Neuronal stem cell (in vitro differentiated cells): Measurements from ENCODE around the gene RAB6A.
"Not testable (repeated sequence)": the region's sequence is repeated elsewhere in the genome, so short reads cannot be mapped to it uniquely, and the experiment has no call there.

Source experiments
- DNase-seq: peaks from one replicate; pipeline ENCODE4 v3.0.0-alpha.2; 2013; ENCODE audit warnings: low spot score
- H2AFZ ChIP-seq: one replicate; pipeline ENCODE4 v1.6.1; 2013; ENCODE audit warnings: mild to moderate bottlenecking, low read length, inconsistent platforms
- H2AK5ac ChIP-seq: 2 replicates; pipeline ENCODE4 v1.6.1; 2013; ENCODE audit warnings: low read depth, mild to moderate bottlenecking, inconsistent platforms, low read length, moderate library complexity, mixed read lengths
- H2BK120ac ChIP-seq: 2 replicates; pipeline ENCODE4 v1.6.1; 2013; ENCODE audit warnings: low read depth, mild to moderate bottlenecking, inconsistent platforms, low read length, moderate library complexity, mixed read lengths
- H2BK12ac ChIP-seq: one replicate; pipeline ENCODE4 v1.6.1; 2013; ENCODE audit warnings: low read length, inconsistent platforms
- H2BK15ac ChIP-seq: 2 replicates; pipeline ENCODE4 v1.6.1; 2013; ENCODE audit warnings: mild to moderate bottlenecking, low read length, inconsistent platforms, mixed read lengths
- H2BK5ac ChIP-seq: one replicate; pipeline ENCODE4 v1.6.1; 2013; ENCODE audit warnings: inconsistent platforms, mild to moderate bottlenecking, low read length, moderate library complexity
- H3K14ac ChIP-seq: one replicate; pipeline ENCODE4 v1.6.1; 2013; ENCODE audit warnings: low read length, inconsistent platforms
- H3K18ac ChIP-seq: 2 replicates; pipeline ENCODE4 v1.6.1; 2013; ENCODE audit warnings: low read length, inconsistent platforms
- H3K23ac ChIP-seq: 2 replicates; pipeline ENCODE4 v1.6.1; 2013; ENCODE audit warnings: low read depth, mild to moderate bottlenecking, mixed read lengths, low read length, inconsistent platforms; ENCODE audit not compliant: poor library complexity
- H3K27ac ChIP-seq: replicated peaks from 3 replicates; pipeline ENCODE4 v1.5.1; 2013; ENCODE audit warnings: low read length, inconsistent platforms
- H3K27me3 ChIP-seq, 3 experiments: 2 replicates each; pipeline ENCODE4 v1.6.1; 2013; ENCODE audit warnings: low read length in 3 of 3, mild to moderate bottlenecking in 2 of 3, inconsistent platforms in 1 of 3, low read depth in 1 of 3, mixed read lengths in 1 of 3, moderate library complexity in 1 of 3; ENCODE audit not compliant: control insufficient read depth in 3 of 3, insufficient read depth in 3 of 3
- H3K36me3 ChIP-seq, 2 donors: replicated peaks in 1 of 2; 2 replicates each; pipeline ENCODE4 v1.6.1; 2013; ENCODE audit warnings: low read length in 2 of 2; ENCODE audit not compliant: control insufficient read depth in 2 of 2, insufficient read depth in 2 of 2
- H3K4ac ChIP-seq: 2 replicates; pipeline ENCODE4 v1.6.1; 2013; ENCODE audit warnings: inconsistent platforms, mild to moderate bottlenecking, low read length, moderate library complexity
- H3K4me1 ChIP-seq, 2 donors: 1 replicate in 1 of 2; 2 replicates in 1 of 2; pipeline ENCODE4 v1.6.1; 2013; ENCODE audit warnings: low read length in 2 of 2, low read depth in 1 of 2; ENCODE audit not compliant: control insufficient read depth in 2 of 2, insufficient read depth in 1 of 2
- H3K4me2 ChIP-seq: one replicate; pipeline ENCODE4 v1.6.1; 2013; ENCODE audit warnings: mild to moderate bottlenecking, low read length, inconsistent platforms; ENCODE audit not compliant: insufficient read depth, poor library complexity, severe bottlenecking
- H3K4me3 ChIP-seq, 2 donors: 2 replicates each; pipeline ENCODE4 v1.5.1; 2013; ENCODE audit warnings: low read length in 2 of 2, mild to moderate bottlenecking in 2 of 2, inconsistent platforms in 1 of 2, moderate library complexity in 1 of 2
- H3K79me1 ChIP-seq: one replicate; pipeline ENCODE4 v1.6.1; 2013; ENCODE audit warnings: low read depth, mild to moderate bottlenecking, inconsistent platforms, low read length, moderate library complexity
- H3K9ac ChIP-seq: one replicate; pipeline ENCODE4 v1.6.1; 2013; ENCODE audit warnings: mild to moderate bottlenecking, low read depth, low read length, inconsistent platforms; ENCODE audit not compliant: poor library complexity
- H3K9me3 ChIP-seq, 2 donors: replicated peaks in 1 of 2; 2 replicates each; pipeline versions ENCODE3 to v1.6.1; 2013; ENCODE audit warnings: low read length in 2 of 2, mild to moderate bottlenecking in 2 of 2, inconsistent platforms in 1 of 2, low read depth in 1 of 2, mixed read lengths in 1 of 2, moderate library complexity in 1 of 2; ENCODE audit not compliant: control insufficient read depth in 2 of 2, insufficient read depth in 1 of 2
- H4K8ac ChIP-seq: one replicate; pipeline ENCODE4 v1.6.1; 2013; ENCODE audit warnings: low read depth, mild to moderate bottlenecking, inconsistent platforms, low read length, moderate library complexity
- H4K91ac ChIP-seq: one replicate; pipeline ENCODE4 v1.6.1; 2013; ENCODE audit warnings: low read length, low read depth, mild to moderate bottlenecking, inconsistent platforms; ENCODE audit not compliant: poor library complexity
- WGBS, 2 donors: extraction: QIAGEN DNeasy Blood & Tissue Kit; methylation state at CpG; one replicate each; pipeline ENCODE4 v1.1.7; 2013; ENCODE audit warnings: missing lambda C conversion rate in 2 of 2, mixed read lengths in 1 of 2; ENCODE audit not compliant: insufficient read length in 2 of 2, insufficient replicate concordance in 1 of 2; ENCODE audit errors: extremely low coverage in 2 of 2; 5-methylcytosine and 5-hydroxymethylcytosine counted together

RAB6A gene

DNA sequence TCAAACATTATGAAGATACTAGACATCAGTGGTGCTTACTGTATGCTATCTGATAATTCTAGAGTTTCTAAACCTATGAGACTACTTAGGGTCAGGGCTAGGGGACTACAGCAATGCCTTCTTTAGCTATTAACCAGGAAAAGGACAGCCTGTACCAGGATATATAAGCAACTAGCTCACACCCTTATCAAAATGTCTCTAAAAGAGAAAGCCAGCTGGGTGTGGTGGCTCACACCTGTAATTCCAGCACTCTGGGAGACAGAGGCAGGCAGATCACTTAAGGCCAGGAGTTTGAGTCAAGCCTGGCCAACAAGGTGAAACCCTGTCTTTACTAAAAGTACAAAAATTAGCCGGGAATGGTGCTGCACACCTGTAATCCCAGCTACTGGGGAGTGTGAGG lies 55.8 kb downstream of the RAB6A start:
- Histone ChIP-seq H2AK5ac (no peak overlapping the region), H2BK12ac (no peak overlapping the region), H2BK15ac (no peak overlapping the region), H3K36me3 (peaks cover 0 to 74% of the 10 kb centered on the region in 2 donors), H4K91ac (no peak overlapping the region), H3K9me3 (no peaks in the 10 kb centered on the region), H3K79me1 (no peaks in the 10 kb centered on the region), H2AFZ (no peak overlapping the region), H3K9ac (no peak overlapping the region), H4K8ac (no peak overlapping the region), H3K4ac (no peak overlapping the region), H3K4me1 (no peaks in the 10 kb centered on the region), H3K4me3 (no peak overlapping the region), H3K18ac (no peak overlapping the region), H3K23ac (no peak overlapping the region), H3K14ac (no peak overlapping the region), H3K27me3 (no peaks in the 10 kb centered on the region), H2BK120ac (no peak overlapping the region), H3K27ac (no peak overlapping the region), H3K4me2 (no peak overlapping the region), H2BK5ac (no peak overlapping the region)
- DNase-seq: no peak
- no CpG with 5 or more reads among the region's 1 CpG for WGBS, 2 donors

DNA sequence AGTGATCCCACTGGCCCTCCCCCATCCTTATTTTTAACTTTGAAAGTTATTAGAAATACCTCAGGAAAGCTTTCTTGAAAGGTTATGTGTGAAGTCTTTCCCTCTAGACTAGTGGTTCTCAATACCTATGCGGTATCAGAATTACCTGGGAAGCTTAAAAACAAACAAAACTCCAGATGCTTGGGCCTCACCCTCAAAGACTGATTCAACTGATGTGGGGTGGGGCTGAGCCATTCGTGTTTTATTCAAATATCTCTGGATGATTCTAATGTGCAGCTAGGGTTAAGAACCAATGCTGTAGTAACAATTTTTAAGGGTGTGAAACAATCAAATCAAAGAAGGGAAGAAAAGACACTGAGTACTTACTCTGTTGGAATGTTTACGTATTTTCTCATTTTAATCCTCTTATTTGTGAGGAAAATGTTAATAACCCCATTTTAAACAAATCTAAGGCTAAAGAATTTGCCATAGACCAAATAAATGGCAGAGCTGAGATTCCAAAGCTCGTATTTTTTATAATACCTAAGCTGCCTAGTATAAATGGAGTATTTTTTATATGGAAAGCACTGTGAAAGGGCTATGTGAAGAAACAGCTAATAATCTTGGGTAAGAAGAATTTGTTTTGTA lies 66.9 kb downstream of the RAB6A start:
- no CpG with 5 or more reads among the region's 4 CpGs for whole genome bisulfite sequencing, 2 donors
- Histone ChIP-seq H3K4me1 (no peaks in the 10 kb centered on the region), H3K9me3 (no peaks in the 10 kb centered on the region), H4K91ac (no peak overlapping the region), H3K4me3 (no peak overlapping the region), H4K8ac (no peak overlapping the region), H2AFZ (no peak overlapping the region), H2BK12ac (no peak overlapping the region), H3K79me1 (peaks cover 1% of the 10 kb centered on the region), H2BK5ac (no peak overlapping the region), H3K18ac (no peak overlapping the region), H3K23ac (no peak overlapping the region), H3K14ac (no peak overlapping the region), H2BK120ac (no peak overlapping the region), H3K4ac (no peak overlapping the region), H2BK15ac (no peak overlapping the region), H2AK5ac (no peak overlapping the region), H3K4me2 (no peak overlapping the region), H3K36me3 (peaks cover 2 to 45% of the 10 kb centered on the region in 2 donors), H3K27ac (no peak overlapping the region), H3K27me3 (no peaks in the 10 kb centered on the region), H3K9ac (no peak overlapping the region)
- DNase-seq: no peak

DNA sequence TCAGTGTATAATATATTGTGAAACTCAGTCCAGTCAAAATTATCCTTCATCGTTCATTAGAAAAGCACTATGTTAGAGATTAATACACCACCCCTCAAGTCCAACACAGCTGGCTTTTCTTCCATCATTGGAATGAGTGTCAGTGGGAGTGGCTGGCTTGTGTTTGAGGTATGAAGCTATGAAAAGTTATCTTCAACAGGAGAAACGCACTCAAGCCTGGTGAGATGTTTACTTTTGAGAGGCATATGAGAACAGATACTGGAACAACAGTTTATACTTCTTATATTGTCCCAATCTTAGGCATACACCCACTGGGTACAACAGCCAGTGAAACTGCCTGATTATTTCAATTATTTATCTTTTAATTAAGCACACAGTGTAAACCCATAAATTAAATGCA lies 80.2 kb downstream of the RAB6A start:
- Histone ChIP-seq H3K9ac (no peak overlapping the region), H3K23ac (no peak overlapping the region), H2AK5ac (no peak overlapping the region), H3K79me1 (no peaks in the 10 kb centered on the region), H3K4me2 (no peak overlapping the region), H3K4ac (no peak overlapping the region), H2AFZ (no peak overlapping the region), H3K27ac (no peak overlapping the region), H3K27me3 (no peaks in the 10 kb centered on the region), H2BK5ac (no peak overlapping the region), H3K4me3 (no peak overlapping the region), H4K91ac (no peak overlapping the region), H2BK120ac (no peak overlapping the region), H2BK15ac (no peak overlapping the region), H3K36me3 (peaks cover 4 to 63% of the 10 kb centered on the region in 2 donors), H2BK12ac (no peak overlapping the region), H3K18ac (no peak overlapping the region), H4K8ac (no peak overlapping the region), H3K4me1 (no peaks in the 10 kb centered on the region), H3K9me3 (no peaks in the 10 kb centered on the region), H3K14ac (no peak overlapping the region)
- DNase-seq: no peak
- WGBS, 2 donors: no CpG with 5 or more reads among the region's 2 CpGs

DNA sequence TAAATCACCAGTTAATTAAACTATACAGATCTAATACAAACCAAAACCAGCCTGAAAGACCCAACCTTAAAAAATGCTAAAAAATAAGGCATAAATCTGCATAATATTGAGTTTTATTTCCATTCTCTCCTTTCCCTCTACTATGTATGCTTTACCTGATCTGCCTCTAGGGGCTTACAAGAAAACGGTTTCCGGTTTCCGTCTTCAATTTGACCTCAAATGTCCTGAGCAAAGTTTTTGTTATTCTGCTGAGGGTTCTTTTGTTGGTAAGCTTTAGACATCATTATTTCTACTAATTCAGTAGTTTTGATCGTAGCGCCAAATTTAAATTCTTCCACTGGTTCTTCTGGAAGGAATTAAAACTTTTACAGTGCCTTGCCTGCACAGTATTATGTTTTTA lies 84.3 kb downstream of the RAB6A start:
- not testable (repeated sequence) for DNase-seq, H3K14ac ChIP-seq, H3K9ac ChIP-seq, H2BK5ac ChIP-seq, H3K27ac ChIP-seq, H3K4me2 ChIP-seq, H2AK5ac ChIP-seq, H3K4ac ChIP-seq, H2AFZ ChIP-seq, H3K18ac ChIP-seq, H3K4me1 ChIP-seq, H2BK12ac ChIP-seq, H3K9me3 ChIP-seq, H2BK120ac ChIP-seq, H3K4me3 ChIP-seq, H4K8ac ChIP-seq, H2BK15ac ChIP-seq, H3K79me1 ChIP-seq, H3K23ac ChIP-seq, H4K91ac ChIP-seq, H3K27me3 ChIP-seq
- H3K36me3 ChIP-seq: peaks cover 4 to 53% of the 10 kb centered on the region in 2 donors
- whole genome bisulfite sequencing, 2 donors: no CpG with 5 or more reads among the region's 5 CpGs
